Stimulated activated CD4-positive, alpha-beta T cell treated with anti-CD3 and anti-CD28 coated beads, Interleukin-4, amount 100 ng/mL, for 24 hours (primary cell): ENCODE results near the gene ZNF559.

ENCODE experiments used
- DNase-seq: peaks from one replicate; pipeline ENCODE4 v3.0.0-alpha.2; 2020

ZNF559 gene

GRCh38 chr19:9354651-9355050 lies 30.7 kb downstream of the ZNF559 start:
- no peak for DNase-seq

GRCh38 chr19:9362905-9363304 lies 38.9 kb downstream of the ZNF559 start, which contains the start of gene ZNF177:
ZNF177 (plus strand) TSS chr19:9363013; CDS start chr19:9378312, 15,299 bp downstream.
- DNase-seq: no peak

- DNase-seq: no peak
Observed at GRCh38 chr19:9370738-9371619, 47.0 kb downstream of the ZNF559 start.

GRCh38 chr19:9381361-9381785 lies 57.4 kb downstream of the ZNF559 start:
- DNase-seq: no peak
